OCI-LY7 (cell line): Measurements from ENCODE around the gene ETNPPL. TPM values are rescaled to one million over a fixed set of nuclear protein-coding genes. Genes with fewer than 3 reads are reported as not detected.

Experiments
- BruUV-seq: library from RNA; stranded (reverse); fragments of 400-500 nt; replicated peaks from 2 replicates; lab custom pipeline; 2021; lab: Mats Ljungman, UMichigan
- CTCF ChIA-PET: fragments of 300-600 bp; sonication (Branson Sonifier 250); formaldehyde crosslinking; loops from one replicate; lab custom pipeline; 2022; ENCODE audit warnings: antibody characterized with exemption; ENCODE audit not compliant: unreplicated experiment; lab: Charles Lee
- POLR2A ChIA-PET: fragments of 300-600 bp; sonication (Branson Sonifier 250); formaldehyde crosslinking; loops from one replicate; lab custom pipeline; 2022; ENCODE audit warnings: antibody characterized with exemption; lab: Charles Lee
- DNase-seq: peaks from one replicate; pipeline ENCODE4 v3.0.0-alpha.2; 2015; ENCODE audit warnings: low spot score
- H2AFZ ChIP-seq: fragments of 200-600 bp; sonication (generic), shearing (Covaris generic); 2 replicates; pipeline ENCODE4 v1.6.1; 2014; ENCODE audit warnings: mild to moderate bottlenecking, antibody characterized with exemption, low read length, moderate library complexity
- H3K27ac ChIP-seq: fragments of 200-600 bp; sonication (generic); 2 replicates; pipeline ENCODE4 v1.5.1; 2014; ENCODE audit warnings: mixed run types, low read depth, mild to moderate bottlenecking, moderate library complexity, low read length, inconsistent platforms; ENCODE audit not compliant: poor library complexity, severe bottlenecking
- H3K36me3 ChIP-seq: fragments of 200-600 bp; sonication (generic); 2 replicates; pipeline ENCODE4 v1.6.1; 2014; ENCODE audit warnings: mild to moderate bottlenecking, antibody characterized with exemption, low read length, moderate library complexity, mixed read lengths; ENCODE audit not compliant: insufficient read depth
- H3K4me1 ChIP-seq: fragments of 200-600 bp; sonication (generic); 2 replicates; pipeline ENCODE4 v1.5.1; 2014; ENCODE audit warnings: mild to moderate bottlenecking, low read length; ENCODE audit not compliant: insufficient read depth, poor library complexity, severe bottlenecking
- H3K4me2 ChIP-seq: fragments of 200-600 bp; sonication (generic); 2 replicates; pipeline ENCODE4 v1.6.1; 2014; ENCODE audit warnings: mild to moderate bottlenecking, low read length
- H3K4me3 ChIP-seq: fragments of 200-600 bp; sonication (generic); 2 replicates; pipeline ENCODE4 v1.5.1; 2014; ENCODE audit warnings: mild to moderate bottlenecking, low read depth, low read length; ENCODE audit not compliant: poor library complexity, severe bottlenecking
- H3K79me2 ChIP-seq: fragments of 200-600 bp; sonication (generic); 2 replicates; pipeline ENCODE4 v1.6.1; 2016; ENCODE audit warnings: low read depth, mild to moderate bottlenecking, low read length, moderate library complexity, mixed read lengths; ENCODE audit not compliant: insufficient read depth
- H3K9me2 ChIP-seq: fragments of 200-600 bp; sonication (generic); 2 replicates; pipeline ENCODE4 v1.6.1; 2016; ENCODE audit warnings: mild to moderate bottlenecking, low read length, mixed read lengths; ENCODE audit not compliant: insufficient read depth
- H3K9me3 ChIP-seq: fragments of 200-600 bp; sonication (generic); 2 replicates; pipeline ENCODE4 v1.6.1; 2014; ENCODE audit warnings: mild to moderate bottlenecking, mixed run types, low read length, mixed read lengths
- H4K20me1 ChIP-seq: fragments of 200-600 bp; sonication (generic); 2 replicates; pipeline ENCODE4 v1.6.1; 2014; ENCODE audit warnings: mild to moderate bottlenecking, antibody characterized with exemption, low read length, moderate library complexity, mixed read lengths; ENCODE audit not compliant: insufficient read depth
- EZH2phosphoT487 ChIP-seq: fragments of 200-600 bp; sonication (generic); IDR thresholded peaks from 2 replicates; pipeline ENCODE4 v1.6.1; 2018; ENCODE audit warnings: low read depth, borderline replicate concordance, mild to moderate bottlenecking, mixed run types, antibody characterized with exemption, low read length, moderate library complexity, mixed read lengths
- intact Hi-C: fragments of 100-400 bp; cut with micrococcal nuclease; formaldehyde crosslinking; loops from one replicate; pipeline ENCODE4 v1.10.0; 2022; ENCODE audit not compliant: unreplicated experiment
- total RNA-seq, 2 experiments: library from RNA; depleted of rRNA in 1 of 2; stranded (reverse); fragments of >200 nt in 1 of 2; shearing (Covaris generic) in 1 of 2; gene quantifications; 2 replicates each; pipeline ENCODE4 v1.2.3, GENCODE V29; 2014 to 2022
- TF ChIP-seq, protein P1 (sequence below): fragments of 200-600 bp; sonication (generic); conservative IDR thresholded peaks from 2 replicates; pipeline ENCODE4 v1.5.1; 2014; ENCODE audit warnings: mild to moderate bottlenecking, antibody characterized with exemption, low read length, moderate library complexity, mixed read lengths

The ETNPPL gene
- total RNA-seq, 2 experiments from 2014 or later: not detected

DNA sequence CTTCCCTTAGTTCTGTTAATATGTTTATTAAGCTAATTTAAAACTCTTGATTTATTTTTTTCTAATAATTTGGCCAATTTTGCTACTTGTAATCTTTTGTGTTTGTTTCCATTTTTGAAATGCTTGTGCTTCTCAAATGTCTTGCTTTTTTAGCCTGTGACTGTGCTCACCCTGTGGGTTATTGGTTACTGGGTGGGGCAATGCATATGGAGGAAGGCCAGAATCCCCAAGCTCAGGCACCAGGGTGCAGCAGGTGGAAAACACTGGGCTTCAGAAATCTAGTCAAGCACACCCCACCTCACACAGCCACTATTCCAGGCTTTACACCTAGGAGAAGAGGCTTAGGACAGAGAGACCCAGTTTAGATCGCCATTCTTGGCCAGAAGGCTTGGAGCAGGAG is 33.1 kb downstream of the ETNPPL start:
- no peak for DNase-seq
- no peaks in the 10 kb centered on the region for H4K20me1 ChIP-seq
- TF ChIP-seq, protein P1, sequence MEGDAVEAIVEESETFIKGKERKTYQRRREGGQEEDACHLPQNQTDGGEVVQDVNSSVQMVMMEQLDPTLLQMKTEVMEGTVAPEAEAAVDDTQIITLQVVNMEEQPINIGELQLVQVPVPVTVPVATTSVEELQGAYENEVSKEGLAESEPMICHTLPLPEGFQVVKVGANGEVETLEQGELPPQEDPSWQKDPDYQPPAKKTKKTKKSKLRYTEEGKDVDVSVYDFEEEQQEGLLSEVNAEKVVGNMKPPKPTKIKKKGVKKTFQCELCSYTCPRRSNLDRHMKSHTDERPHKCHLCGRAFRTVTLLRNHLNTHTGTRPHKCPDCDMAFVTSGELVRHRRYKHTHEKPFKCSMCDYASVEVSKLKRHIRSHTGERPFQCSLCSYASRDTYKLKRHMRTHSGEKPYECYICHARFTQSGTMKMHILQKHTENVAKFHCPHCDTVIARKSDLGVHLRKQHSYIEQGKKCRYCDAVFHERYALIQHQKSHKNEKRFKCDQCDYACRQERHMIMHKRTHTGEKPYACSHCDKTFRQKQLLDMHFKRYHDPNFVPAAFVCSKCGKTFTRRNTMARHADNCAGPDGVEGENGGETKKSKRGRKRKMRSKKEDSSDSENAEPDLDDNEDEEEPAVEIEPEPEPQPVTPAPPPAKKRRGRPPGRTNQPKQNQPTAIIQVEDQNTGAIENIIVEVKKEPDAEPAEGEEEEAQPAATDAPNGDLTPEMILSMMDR: no peak
- TF ChIP-seq EZH2phosphoT487: no peak
- intact Hi-C loops: no loop called here
- no peaks in the 10 kb centered on the region for H3K36me3 ChIP-seq
- no peaks in the 10 kb centered on the region for H3K79me2 ChIP-seq
- H3K4me3 ChIP-seq: no peak overlapping the region
- ChIA-PET CTCF (no interaction called here), POLR2A (interaction anchor here (0.8 kb wide), 1 partner anchor 61 kb away, joined by 5 read pairs; no protein-coding TSS in a partner anchor)
- no peaks in the 10 kb centered on the region for H3K9me2 ChIP-seq
- H2AFZ ChIP-seq: no peak overlapping the region
- no peak overlapping the region for H3K27ac ChIP-seq
- peaks cover 13% of the 10 kb centered on the region for H3K9me3 ChIP-seq
- H3K4me1 ChIP-seq: no peaks in the 10 kb centered on the region
- H3K4me2 ChIP-seq: no peak overlapping the region
- BruUV-seq: no TSS peak

DNA sequence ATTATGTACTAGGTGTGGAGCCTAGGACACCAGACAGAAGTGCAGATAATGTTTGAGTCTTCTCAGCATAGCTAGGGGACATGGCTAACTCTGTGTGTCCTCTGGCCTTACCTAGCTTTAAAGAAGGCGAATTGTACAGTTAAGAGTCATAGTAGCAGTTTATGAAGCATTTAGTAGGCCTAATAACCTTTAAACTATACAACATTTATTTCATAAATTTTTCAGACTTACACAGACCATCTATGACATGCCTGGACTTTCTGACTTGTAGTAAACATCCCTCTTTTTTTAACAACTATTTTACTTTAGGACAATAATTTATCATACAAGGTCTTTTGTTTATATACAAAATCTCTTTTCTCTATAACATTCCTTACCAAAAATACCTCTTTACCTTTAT is 37.4 kb downstream of the ETNPPL start:
- Histone ChIP-seq H3K9me2 (no peaks in the 10 kb centered on the region), H3K27ac (no peak overlapping the region), H3K4me2 (no peak overlapping the region), H3K36me3 (no peaks in the 10 kb centered on the region), H3K79me2 (no peaks in the 10 kb centered on the region), H3K4me3 (no peak overlapping the region), H3K4me1 (no peaks in the 10 kb centered on the region), H3K9me3 (peaks cover 20% of the 10 kb centered on the region), H2AFZ (no peak overlapping the region), H4K20me1 (no peaks in the 10 kb centered on the region)
- BruUV-seq: no TSS peak
- POLR2A ChIA-PET: no interaction called here
- DNase-seq: peak; percentile 29
- CTCF ChIA-PET: no interaction called here
- no peak for TF ChIP-seq EZH2phosphoT487
- TF ChIP-seq, protein P1: no peak
- intact Hi-C loops: no loop called here

DNA sequence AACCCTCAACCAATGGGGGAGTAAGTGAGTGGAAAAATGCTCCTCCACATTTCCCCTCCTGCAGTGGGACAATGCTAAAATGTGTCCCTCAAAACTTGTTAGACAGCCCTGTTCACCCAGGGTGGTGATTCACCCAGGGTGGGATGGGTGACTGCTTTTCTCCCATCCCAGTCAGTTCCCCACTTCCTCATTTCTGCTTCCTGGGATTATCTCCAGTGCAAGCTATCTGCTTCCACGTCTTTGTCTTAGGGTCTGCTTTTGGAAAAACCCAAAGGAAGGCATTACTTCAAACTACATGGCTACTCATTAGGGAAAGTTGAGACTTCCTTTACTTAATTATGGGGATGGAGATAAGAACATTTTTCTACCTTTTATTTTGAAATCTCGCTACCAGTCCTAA is 45.5 kb downstream of the ETNPPL start:
- H3K9me3 ChIP-seq: no peaks in the 10 kb centered on the region
- no peaks in the 10 kb centered on the region for H4K20me1 ChIP-seq
- H2AFZ ChIP-seq: no peak overlapping the region
- ChIA-PET POLR2A (no interaction called here), CTCF (no interaction called here)
- H3K4me2 ChIP-seq: no peak overlapping the region
- no peak overlapping the region for H3K27ac ChIP-seq
- no peaks in the 10 kb centered on the region for H3K9me2 ChIP-seq
- BruUV-seq: no TSS peak
- no peak for DNase-seq
- intact Hi-C loops: no loop called here
- H3K4me1 ChIP-seq: no peaks in the 10 kb centered on the region
- no peaks in the 10 kb centered on the region for H3K79me2 ChIP-seq
- no peaks in the 10 kb centered on the region for H3K36me3 ChIP-seq
- no peak overlapping the region for H3K4me3 ChIP-seq
- TF ChIP-seq EZH2phosphoT487: no peak
- TF ChIP-seq, protein P1: no peak
